GM18951 (cell line): ENCODE results near the gene NUMA1.

Experiments
- POLR2A ChIP-seq: IDR thresholded peaks from 4 replicates; pipeline ENCODE4 v1.6.1; 2011; ENCODE audit warnings: mild to moderate bottlenecking; ENCODE audit not compliant: insufficient read length, insufficient read depth; ENCODE audit errors: extremely low read depth
- in situ Hi-C: fragments of 300-500 bp; cut with MboI; formaldehyde crosslinking; loops from one replicate; pipeline ENCODE4 v1.12.0; 2022; ENCODE audit warnings: low sequenced_read_pairs, mixed read lengths, inconsistent platforms; ENCODE audit not compliant: unreplicated experiment

The NUMA1 gene

DNA sequence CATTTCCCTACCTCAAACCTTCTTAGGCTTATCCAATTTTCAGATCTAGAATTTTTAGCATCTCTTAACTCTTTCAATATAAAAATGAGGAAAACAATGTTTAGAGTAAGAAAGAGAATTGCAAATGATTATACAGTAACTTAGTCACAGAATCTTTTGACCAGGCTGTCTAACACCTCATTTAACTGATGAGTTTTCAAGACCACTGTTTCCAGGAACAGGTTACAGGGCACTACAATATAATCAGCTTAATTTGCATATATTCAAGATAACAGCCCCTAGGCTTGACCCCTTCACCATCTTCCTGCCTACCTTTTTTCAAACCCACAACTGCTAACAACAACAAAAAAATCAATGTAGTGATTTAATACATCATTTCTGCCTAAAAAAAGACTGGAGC lies 12.7 kb downstream of the NUMA1 start:
- in situ Hi-C loops, result no loop called here
- no peak for TF ChIP-seq POLR2A

DNA sequence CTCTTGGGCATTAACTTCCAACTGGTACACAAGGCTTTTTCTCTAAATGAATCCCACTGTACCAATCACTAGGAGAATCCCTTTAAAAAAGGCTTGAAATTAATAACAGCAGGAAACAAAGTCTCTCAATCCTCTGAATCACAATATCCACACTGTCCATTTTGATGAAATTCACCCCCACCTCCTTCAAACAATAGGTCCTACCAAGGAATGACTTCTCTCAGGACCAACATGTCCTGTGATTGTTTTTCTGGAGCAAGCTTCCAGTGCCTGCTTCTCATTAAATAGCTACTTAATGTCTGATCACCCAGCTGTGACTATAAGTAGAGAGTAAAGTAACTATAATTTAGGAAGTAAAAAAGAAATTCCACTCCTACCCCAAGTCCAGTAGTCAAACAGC lies 13.1 kb downstream of the NUMA1 start:
- in situ Hi-C loops, result no loop called here
- no peak for TF ChIP-seq POLR2A

DNA sequence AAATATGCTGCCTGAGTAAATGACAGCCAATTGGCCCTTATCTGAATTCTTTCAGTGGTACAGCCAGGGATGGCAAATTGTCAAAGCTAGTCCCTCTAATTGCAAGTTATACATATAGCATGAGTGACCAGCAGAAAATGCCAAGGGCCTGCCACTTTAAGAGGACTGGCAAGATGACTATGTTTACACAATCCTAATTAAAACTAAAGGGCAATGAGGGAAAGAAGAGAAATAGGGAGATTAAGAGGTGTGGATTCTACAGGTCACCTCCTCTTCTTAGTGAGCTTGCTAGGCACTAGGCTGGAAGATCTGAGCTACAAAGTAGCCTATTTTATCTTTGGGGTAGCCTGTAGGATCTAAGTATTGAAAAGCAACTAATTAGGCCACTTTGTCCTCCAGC lies 13.5 kb downstream of the NUMA1 start:
- no peak for TF ChIP-seq POLR2A
- in situ Hi-C loops, result no loop called here

DNA sequence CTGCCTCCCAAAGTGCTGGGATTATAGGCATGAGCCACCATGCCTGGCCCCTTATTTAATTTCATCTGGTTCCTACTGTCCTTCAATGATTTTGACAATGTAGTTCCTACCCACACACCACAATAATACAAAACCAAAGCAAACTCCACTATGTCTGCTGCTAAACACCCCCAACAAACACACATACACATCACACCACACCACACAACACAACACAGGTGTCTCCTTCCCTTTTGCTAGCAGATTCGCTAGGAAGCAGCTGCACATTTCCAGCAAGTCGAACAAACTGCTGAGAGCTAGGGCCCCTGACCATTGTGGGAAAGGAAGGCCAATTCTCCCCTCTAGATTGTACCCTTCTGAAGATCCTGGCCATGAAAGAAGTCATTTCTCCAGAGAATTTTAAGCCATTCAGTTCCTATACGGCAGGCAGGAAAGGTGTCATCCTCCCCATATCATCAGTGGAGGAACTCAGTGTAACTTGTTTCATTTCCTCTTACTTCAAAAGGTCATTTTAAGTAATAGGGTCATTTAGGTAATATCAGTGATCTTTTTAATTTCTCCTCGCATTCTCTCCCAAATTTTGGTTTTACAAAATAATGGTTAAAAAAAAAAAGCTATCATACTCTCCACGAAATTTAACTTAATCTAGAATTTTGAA lies 18.5 kb downstream of the NUMA1 start:
- TF ChIP-seq POLR2A, result no peak
- in situ Hi-C loops, result no loop called here

DNA sequence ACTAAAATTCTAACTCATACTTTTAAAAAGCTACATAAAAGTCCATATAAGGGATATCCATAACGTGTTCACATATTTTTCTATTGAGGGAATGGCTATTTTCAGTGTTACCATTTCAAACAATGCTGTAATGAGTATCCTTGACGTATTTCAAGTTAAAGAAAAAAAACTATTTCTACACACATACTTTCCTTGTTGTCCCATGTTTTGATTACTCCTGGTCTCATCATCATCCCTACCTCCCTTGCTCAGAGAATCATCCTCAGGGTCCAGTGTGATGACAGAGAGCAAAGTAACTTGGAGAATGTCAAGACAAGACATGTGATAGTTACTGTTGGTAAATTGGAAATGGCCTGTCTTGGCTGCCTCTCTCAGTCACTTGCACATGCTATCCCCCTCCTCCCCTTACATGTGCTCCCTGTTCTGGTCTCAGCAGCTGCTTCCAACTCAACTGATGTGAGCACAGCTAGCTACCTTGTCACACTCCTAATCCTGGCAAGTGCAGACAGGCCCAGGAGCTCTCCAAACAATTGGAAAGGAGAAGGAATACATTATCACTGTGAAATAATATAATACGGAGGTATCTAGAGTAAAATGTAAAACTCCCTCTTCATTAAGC lies 21.8 kb downstream of the NUMA1 start:
- in situ Hi-C loops, result no loop called here
- TF ChIP-seq POLR2A, result no peak

DNA sequence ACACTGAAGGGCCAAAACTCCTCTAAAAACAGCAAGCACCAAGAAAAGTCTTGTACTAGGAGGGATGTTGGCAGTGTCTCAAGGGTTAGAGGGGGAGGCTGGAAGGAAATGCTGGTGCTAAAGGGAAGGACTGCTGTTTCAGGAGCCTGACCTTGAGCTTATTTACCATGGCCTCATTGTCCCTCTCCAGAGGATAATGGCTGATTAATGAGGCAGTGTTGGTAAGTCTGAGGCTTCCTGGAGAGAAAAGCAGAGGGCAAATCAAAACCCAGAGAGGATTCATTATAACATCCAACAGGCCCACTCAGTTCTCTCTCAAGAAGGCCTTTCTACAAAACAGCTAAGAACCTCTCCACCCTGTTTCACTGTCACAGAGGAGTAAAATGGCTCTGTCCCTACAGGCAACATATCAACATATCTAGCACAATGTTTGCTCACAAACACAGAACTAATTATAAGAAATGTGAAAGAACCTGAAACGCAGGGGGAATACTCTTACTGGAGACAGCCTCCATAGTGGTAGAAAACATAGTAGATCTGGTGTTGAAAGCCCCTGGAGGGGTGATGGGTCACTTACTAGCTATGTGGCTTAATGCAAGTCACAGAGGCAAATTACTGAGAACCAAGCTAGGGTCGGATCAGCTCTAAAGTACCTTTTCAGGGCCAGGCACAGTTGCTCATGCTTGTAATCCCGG lies 31.4 kb downstream of the NUMA1 start:
- in situ Hi-C loops, result no loop called here
- TF ChIP-seq POLR2A, result no peak

DNA sequence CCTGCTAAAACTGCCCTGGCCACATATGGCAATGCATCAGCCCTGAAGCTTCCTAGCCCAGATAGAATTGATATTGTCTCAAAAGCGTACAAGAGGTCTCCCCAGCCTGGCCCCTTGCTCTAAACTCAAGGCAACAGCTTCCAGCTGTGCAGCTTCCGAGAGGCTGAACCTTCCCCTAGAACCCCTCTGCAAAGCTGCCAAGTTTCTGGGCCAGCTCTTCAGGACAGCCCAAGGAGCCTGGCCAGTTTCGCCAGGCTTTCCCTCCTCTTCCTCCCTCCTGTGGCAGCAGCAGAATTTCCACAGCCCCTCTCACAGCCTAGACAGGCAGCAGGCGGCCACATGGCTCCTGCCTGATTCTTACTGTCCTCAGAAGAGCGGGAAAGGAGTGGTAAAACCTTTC lies 34.5 kb downstream of the NUMA1 start:
- in situ Hi-C loops, result no loop called here
- TF ChIP-seq POLR2A, result no peak

DNA sequence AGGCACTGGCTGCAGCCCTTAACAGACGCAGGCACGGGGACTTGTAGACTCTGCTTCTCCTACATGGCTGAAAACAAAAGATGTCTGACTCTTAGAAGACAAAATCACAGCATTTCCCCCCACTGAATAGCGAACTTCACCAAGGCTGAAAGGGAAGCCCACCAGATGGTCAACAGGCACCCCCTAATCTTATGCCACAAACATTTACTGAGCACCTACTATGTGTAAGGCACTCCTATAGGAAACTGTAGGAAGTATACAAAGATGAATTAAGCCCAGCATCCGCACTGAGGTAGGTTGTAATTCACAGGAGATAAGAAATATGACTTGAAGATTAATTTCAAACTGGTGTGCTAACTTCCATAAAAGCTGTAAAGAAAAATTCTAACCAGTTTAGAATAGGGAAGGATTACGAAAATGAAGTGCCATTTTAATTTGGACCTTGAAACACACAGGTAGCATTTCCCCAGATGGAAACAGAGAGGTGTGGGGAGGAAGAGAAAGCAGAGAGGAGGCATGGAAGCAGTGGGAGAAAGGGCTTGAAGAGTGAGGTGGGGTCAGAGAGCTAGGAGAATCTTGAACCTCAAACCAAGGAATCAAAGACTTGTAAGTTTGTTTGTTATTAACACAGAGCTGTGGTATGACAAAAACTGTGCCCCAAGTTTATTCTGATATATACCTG lies 38.1 kb downstream of the NUMA1 start:
- in situ Hi-C loops, result no loop called here
- no peak for TF ChIP-seq POLR2A

DNA sequence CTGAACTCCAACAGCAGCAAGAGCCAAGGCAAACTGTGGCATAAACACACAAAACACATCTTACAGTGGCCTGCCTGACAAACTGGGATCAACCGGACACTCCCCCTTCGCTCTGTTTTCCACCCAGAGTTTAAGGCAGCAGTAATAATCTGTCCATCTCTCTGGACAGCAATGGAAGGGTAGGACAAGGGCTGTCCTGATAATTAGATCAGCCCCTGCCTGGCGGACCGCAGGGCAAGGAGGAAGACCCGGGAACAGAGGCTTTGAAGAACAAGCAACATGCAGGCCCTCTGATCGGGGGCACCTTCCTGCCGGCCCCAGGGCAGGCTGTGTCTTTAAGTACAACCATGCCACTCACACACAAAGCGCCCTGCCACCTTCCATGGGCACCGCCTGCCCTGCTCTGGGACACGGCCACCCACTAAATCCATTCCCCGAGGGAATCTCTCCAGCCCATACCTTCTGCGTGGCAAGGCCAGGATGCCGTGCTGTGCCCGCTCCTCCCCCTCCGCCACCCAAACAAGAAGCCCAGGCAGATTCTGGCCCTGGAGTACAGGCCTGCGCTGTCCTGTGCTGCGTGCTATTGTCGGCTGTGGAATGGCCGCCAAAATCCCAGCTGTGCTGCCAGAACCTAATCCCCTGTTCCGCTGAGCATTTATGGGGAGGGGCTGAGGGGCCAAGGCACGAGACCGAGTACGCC lies 38.8 kb downstream of the NUMA1 start:
- in situ Hi-C loops, result no loop called here

DNA sequence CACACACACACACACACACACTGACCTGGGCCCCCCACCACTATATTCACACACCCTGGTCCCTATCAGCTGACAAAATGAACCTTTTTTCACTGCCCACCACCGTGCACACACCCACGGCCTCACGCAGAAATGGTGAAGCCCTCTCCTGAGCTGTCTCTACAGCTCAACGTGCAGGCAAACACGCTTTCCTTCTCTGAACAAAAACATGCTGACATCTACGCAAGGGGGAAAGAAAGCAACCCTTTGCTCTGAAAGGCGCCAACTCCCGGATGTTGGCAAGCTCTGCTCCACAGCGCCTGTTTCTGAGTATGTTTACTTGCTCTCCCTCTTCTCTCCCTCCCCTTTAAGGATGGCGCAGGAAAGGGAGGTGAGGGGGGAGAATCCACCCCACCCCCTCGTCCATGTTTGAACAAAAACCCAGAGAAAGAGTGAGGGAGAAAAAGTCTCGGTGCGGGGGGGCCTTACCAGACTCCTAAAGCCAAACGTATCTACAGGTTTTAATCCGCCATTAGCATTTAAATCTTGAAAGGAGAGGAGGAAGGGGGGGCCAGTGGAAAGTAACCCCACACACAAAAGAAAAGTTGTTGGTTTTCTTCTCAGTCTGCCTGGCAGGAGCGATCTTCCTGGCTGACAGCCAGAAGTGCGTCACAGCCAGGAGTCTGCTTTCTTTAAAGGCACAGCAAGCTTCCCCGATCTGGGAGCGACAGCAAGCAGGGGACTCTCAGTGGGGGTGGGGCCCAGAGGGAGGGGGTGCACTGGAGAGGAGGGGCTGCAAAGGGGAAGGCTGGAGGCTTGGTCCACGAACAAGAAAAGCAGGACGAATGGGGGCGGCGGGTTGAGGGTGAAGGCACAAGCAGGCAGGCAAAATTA lies 39.6 kb downstream of the NUMA1 start:
- peak; percentile 24 for TF ChIP-seq POLR2A
- in situ Hi-C loops, result no loop called here

More for the DNA sequence above, 38.8 kb downstream of the NUMA1 start:
- peak; percentile 47 for TF ChIP-seq POLR2A

DNA sequence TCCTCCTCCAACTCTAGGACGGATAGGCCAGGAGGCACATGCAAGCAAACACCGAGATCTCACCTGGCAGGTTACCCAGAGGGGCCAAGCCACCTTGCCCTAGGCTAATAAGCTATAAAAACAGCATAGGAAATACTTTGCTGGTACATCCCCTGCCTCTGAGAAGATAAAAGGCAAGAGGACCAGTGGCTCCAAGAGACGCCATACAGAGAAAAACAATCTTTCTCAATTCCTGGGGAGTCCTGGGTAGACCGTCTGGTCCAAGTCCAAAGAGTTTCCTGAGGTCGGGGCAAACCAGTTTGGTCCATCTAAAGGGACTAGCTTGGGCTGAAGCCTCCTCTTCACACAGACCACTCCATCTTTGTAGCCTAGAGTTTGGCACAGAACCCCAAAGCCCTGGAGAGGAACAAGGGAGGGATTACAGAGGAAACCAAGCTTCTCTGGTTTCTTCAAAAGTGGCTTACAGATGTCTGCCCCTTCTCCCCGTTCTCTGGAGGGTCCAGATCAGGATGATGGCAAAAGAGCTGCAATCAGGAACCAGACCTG lies 40.4 kb downstream of the NUMA1 start:
- in situ Hi-C loops, result no loop called here
- TF ChIP-seq POLR2A, result no peak

DNA sequence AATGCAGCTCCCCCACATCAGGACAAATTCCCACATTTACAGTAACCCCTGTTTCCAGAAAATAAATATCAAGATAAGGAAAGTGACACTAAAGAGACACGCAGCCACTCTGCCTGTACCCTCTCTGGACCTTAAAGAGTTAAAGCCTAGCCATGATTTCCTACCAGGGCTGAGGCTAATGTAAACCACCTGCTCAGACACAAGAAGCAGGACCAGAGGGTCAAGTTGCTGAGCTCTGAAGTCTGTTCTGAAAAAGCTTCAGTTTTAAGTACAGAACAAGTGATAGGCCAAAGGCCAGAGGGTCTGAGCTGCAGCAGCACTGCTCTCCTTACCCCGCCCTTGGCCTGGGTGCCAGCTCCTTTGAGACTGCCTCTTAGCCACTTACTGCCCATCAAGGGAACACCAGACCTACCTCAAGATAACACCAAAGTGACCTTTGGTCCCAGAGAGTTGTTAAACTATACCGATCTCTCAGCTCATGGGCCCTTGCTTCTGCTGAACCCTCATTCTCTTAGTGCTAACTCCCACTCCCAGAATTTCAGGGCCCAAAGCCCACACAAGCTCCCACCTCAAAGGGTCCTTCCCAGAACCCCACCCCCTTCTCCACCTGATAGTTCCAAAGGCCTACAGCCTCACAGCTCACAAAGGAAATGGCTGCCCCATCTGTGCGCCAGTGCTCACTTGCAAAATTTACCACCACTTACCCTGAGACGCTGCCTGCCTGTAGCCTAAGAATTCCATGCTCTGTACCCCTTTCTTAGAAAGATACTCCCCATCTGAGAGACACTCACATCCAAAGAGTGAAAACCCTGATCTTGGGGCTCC lies 41.1 kb downstream of the NUMA1 start:
- TF ChIP-seq POLR2A, result no peak
- in situ Hi-C loops, result no loop called here
